Skeletal muscle tissue (tissue), 4 donors: Measurements from ENCODE around the gene GALNT9. TPM values are rescaled to one million over a fixed set of nuclear protein-coding genes. Genes with fewer than 3 reads are reported as not detected.
"Not testable (repeated sequence)": the region's sequence is repeated elsewhere in the genome, so short reads cannot be mapped to it uniquely, and the experiment has no call there.

Experiments
- H3K27ac ChIP-seq: one replicate; pipeline ENCODE4 v1.7.0; 2013; ENCODE audit warnings: mild to moderate bottlenecking, low read depth, low read length, inconsistent platforms
- H3K27me3 ChIP-seq, 3 donors: one replicate each; pipeline ENCODE4 v1.7.0; 2013; ENCODE audit warnings: low read length in 3 of 3; ENCODE audit not compliant: control insufficient read depth in 3 of 3, insufficient read depth in 3 of 3
- H3K36me3 ChIP-seq, 3 donors: one replicate each; pipeline ENCODE4 v1.7.0; 2013; ENCODE audit warnings: low read length in 3 of 3; ENCODE audit not compliant: control insufficient read depth in 3 of 3, insufficient read depth in 3 of 3
- H3K4me1 ChIP-seq, 3 donors: one replicate each; pipeline ENCODE4 v1.7.0; 2013; ENCODE audit warnings: low read length in 3 of 3, mild to moderate bottlenecking in 3 of 3; ENCODE audit not compliant: control insufficient read depth in 3 of 3, insufficient read depth in 3 of 3
- H3K4me3 ChIP-seq, 3 donors: one replicate each; pipeline ENCODE4 v1.7.0; 2013; ENCODE audit warnings: low read length in 3 of 3
- H3K9ac ChIP-seq, 3 donors: one replicate each; pipeline ENCODE4 v1.7.0; 2013; ENCODE audit warnings: low read length in 3 of 3, mild to moderate bottlenecking in 3 of 3, moderate library complexity in 2 of 3, low read depth in 1 of 3
- H3K9me3 ChIP-seq, 3 donors: one replicate each; pipeline ENCODE4 v1.7.0; 2013; ENCODE audit warnings: low read length in 3 of 3; ENCODE audit not compliant: control insufficient read depth in 3 of 3
- total RNA-seq: library from RNA; depleted of rRNA; stranded (reverse); fragments of >200 nt; gene quantifications from one replicate; pipeline ENCODE4 v1.2.3, GENCODE V29; 2014
- donor health status: Osteomylitis.

GALNT9 gene
- total RNA-seq, 1 donor from 2014 or later, result 0.52 TPM

- Histone ChIP-seq H3K36me3 (no peaks in the 10 kb centered on the region), H3K4me1 (peaks cover 0 to 5% (median 2%) of the 10 kb centered on the region in 3 donors), H3K27me3 (peaks cover 47 to 68% (median 68%) of the 10 kb centered on the region in 3 donors), H3K27ac (no peak overlapping the region), H3K4me3 (no peak overlapping the region), H3K9me3 (peaks cover 0 to 10% (median 2%) of the 10 kb centered on the region in 3 donors), H3K9ac (no peak overlapping the region)
Observed at GRCh38 chr12:132196038-132196872, 133.1 kb downstream of the GALNT9 start.

- Histone ChIP-seq H3K4me1 (peaks cover under 1 to 14% (median 8%) of the 10 kb centered on the region in 3 donors), H3K27me3 (peaks cover 40 to 67% (median 67%) of the 10 kb centered on the region in 3 donors)
- not testable (repeated sequence) for H3K4me3 ChIP-seq, H3K9me3 ChIP-seq, H3K36me3 ChIP-seq, H3K9ac ChIP-seq, H3K27ac ChIP-seq
Observed at GRCh38 chr12:132195242-132195641, 134.1 kb downstream of the GALNT9 start.

- Histone ChIP-seq H3K27me3 (peaks cover 33 to 65% (median 61%) of the 10 kb centered on the region in 3 donors), H3K27ac (no peak overlapping the region), H3K36me3 (no peaks in the 10 kb centered on the region)
Observed at GRCh38 chr12:132194556-132194955, 134.8 kb downstream of the GALNT9 start.

GRCh38 chr12:132194056-132194455 lies 135.3 kb downstream of the GALNT9 start:
- Histone ChIP-seq H3K9me3 (peaks cover 0 to 10% (median 2%) of the 10 kb centered on the region in 3 donors), H3K4me1 (peaks cover 6 to 22% (median 13%) of the 10 kb centered on the region in 3 donors), H3K27me3 (peaks cover 29 to 64% (median 61%) of the 10 kb centered on the region in 3 donors), H3K36me3 (no peaks in the 10 kb centered on the region), H3K27ac (no peak overlapping the region), H3K4me3 (no peak overlapping the region), H3K9ac (no peak overlapping the region)

More at GRCh38 chr12:132194556-132194955, 134.8 kb downstream of the GALNT9 start:
- Histone ChIP-seq H3K4me3 (no peak overlapping the region), H3K4me1 (peaks cover 3 to 19% (median 13%) of the 10 kb centered on the region in 3 donors), H3K9me3 (peaks cover 0 to 10% (median 2%) of the 10 kb centered on the region in 3 donors), H3K9ac (no peak overlapping the region)

- Histone ChIP-seq H3K36me3 (no peaks in the 10 kb centered on the region), H3K9ac (no peak overlapping the region), H3K27ac (no peak overlapping the region), H3K4me3 (no peak overlapping the region), H3K27me3 (peaks cover 14 to 58% (median 46%) of the 10 kb centered on the region in 3 donors), H3K9me3 (peaks cover 0 to 10% (median 2%) of the 10 kb centered on the region in 3 donors), H3K4me1 (peaks cover 6 to 17% (median 10%) of the 10 kb centered on the region in 3 donors)
Observed at GRCh38 chr12:132191715-132192553, 137.5 kb downstream of the GALNT9 start.

- Histone ChIP-seq H3K36me3 (no peaks in the 10 kb centered on the region), H3K9me3 (peaks cover 0 to 10% (median 2%) of the 10 kb centered on the region in 3 donors), H3K9ac (no peak overlapping the region), H3K27me3 (peaks cover 5 to 56% (median 48%) of the 10 kb centered on the region in 3 donors), H3K4me1 (peaks cover 6 to 17% (median 10%) of the 10 kb centered on the region in 3 donors), H3K27ac (no peak overlapping the region), H3K4me3 (peak overlapping the region in 1 of 3 donors; percentile 84)
Observed at GRCh38 chr12:132190834-132191500, 138.4 kb downstream of the GALNT9 start.

GRCh38 chr12:132190012-132190755 lies 139.2 kb downstream of the GALNT9 start:
- peak overlapping the region; percentile 20 to 72 (median 71) for H3K9ac ChIP-seq
- no peaks in the 10 kb centered on the region for H3K36me3 ChIP-seq
- peaks cover 4 to 54% (median 53%) of the 10 kb centered on the region in 3 donors for H3K27me3 ChIP-seq
- H3K27ac ChIP-seq, result peak overlapping the region; percentile 40
- peak overlapping the region; percentile 54 to 84 (median 70) for H3K4me3 ChIP-seq
- H3K4me1 ChIP-seq, result peaks cover 6 to 17% (median 10%) of the 10 kb centered on the region in 3 donors
- H3K9me3 ChIP-seq, result peaks cover 0 to 10% (median 2%) of the 10 kb centered on the region in 3 donors

- Histone ChIP-seq H3K36me3 (no peaks in the 10 kb centered on the region), H3K4me3 (peak overlapping the region; percentile 68 to 84 (median 70)), H3K9ac (peak overlapping the region; percentile 61 to 72 (median 71)), H3K27me3 (peaks cover 4 to 52% (median 52%) of the 10 kb centered on the region in 3 donors), H3K4me1 (peaks cover 6 to 17% (median 10%) of the 10 kb centered on the region in 3 donors), H3K27ac (peak overlapping the region; percentile 40), H3K9me3 (peaks cover 0 to 10% (median 2%) of the 10 kb centered on the region in 3 donors)
Observed at GRCh38 chr12:132189378-132190011, 139.9 kb downstream of the GALNT9 start.
